ACC112 (cell line): Measurements from ENCODE around the gene PLD2.

ENCODE experiments used
- H2AFZ ChIP-seq: fragments of 200-600 bp; sonication (generic); one replicate; pipeline ENCODE4 v1.6.0; 2017; ENCODE audit warnings: antibody characterized with exemption, low read length; ENCODE audit not compliant: unreplicated experiment
- H3K27ac ChIP-seq: fragments of 200-600 bp; sonication (generic); 2 replicates; pipeline ENCODE4 v1.5.1; 2014; ENCODE audit warnings: low read depth, mild to moderate bottlenecking, antibody characterized with exemption, low read length, moderate library complexity
- H3K27me3 ChIP-seq: fragments of 200-600 bp; sonication (generic); 2 replicates; pipeline ENCODE4 v1.6.1; 2014; ENCODE audit warnings: mild to moderate bottlenecking, antibody characterized with exemption, low read length, moderate library complexity, mixed read lengths; ENCODE audit not compliant: insufficient read depth
- H3K36me3 ChIP-seq: fragments of 200-600 bp; sonication (generic); 2 replicates; pipeline ENCODE4 v1.6.1; 2016; ENCODE audit warnings: mild to moderate bottlenecking, antibody characterized with exemption, low read length, moderate library complexity, mixed read lengths; ENCODE audit not compliant: insufficient read depth
- H3K4me1 ChIP-seq: fragments of 200-600 bp; sonication (generic); one replicate; pipeline ENCODE4 v1.6.1; 2016; ENCODE audit warnings: low read length, mixed read lengths; ENCODE audit not compliant: insufficient read depth, unreplicated experiment, control insufficient read depth
- H3K4me3 ChIP-seq: fragments of 200-600 bp; sonication (generic); 2 replicates; pipeline ENCODE4 v1.5.1; 2014; ENCODE audit warnings: mild to moderate bottlenecking, low read depth, low read length
- H3K79me2 ChIP-seq: fragments of 200-600 bp; sonication (generic); one replicate; pipeline ENCODE4 v1.6.0; 2016; ENCODE audit warnings: low read length; ENCODE audit not compliant: control insufficient read depth, unreplicated experiment, insufficient read depth

The PLD2 gene

GRCh38 chr17:4780325-4780955 lies 26.5 kb upstream of the PLD2 start:
- peaks cover under 1% of the 10 kb centered on the region for H3K4me1 ChIP-seq
- H3K79me2 ChIP-seq = no peaks in the 10 kb centered on the region
- H3K36me3 ChIP-seq = no peaks in the 10 kb centered on the region
- no peak overlapping the region for H3K27ac ChIP-seq
- peaks cover 16% of the 10 kb centered on the region for H3K27me3 ChIP-seq
- H2AFZ ChIP-seq = no peak overlapping the region
- H3K4me3 ChIP-seq = no peak overlapping the region

GRCh38 chr17:4782652-4783051 lies 24.3 kb upstream of the PLD2 start:
- Histone ChIP-seq H3K79me2 (no peaks in the 10 kb centered on the region), H3K27ac (no peak overlapping the region), H3K4me3 (no peak overlapping the region), H3K27me3 (peaks cover 20% of the 10 kb centered on the region), H2AFZ (no peak overlapping the region), H3K36me3 (no peaks in the 10 kb centered on the region), H3K4me1 (peaks cover 17% of the 10 kb centered on the region)

- H3K79me2 ChIP-seq = peaks cover 7% of the 10 kb centered on the region
- peaks cover 13% of the 10 kb centered on the region for H3K27me3 ChIP-seq
- peaks cover 33% of the 10 kb centered on the region for H3K4me1 ChIP-seq
- peak overlapping the region; percentile 48 for H3K4me3 ChIP-seq
- peak overlapping the region; percentile 44 for H2AFZ ChIP-seq
- no peaks in the 10 kb centered on the region for H3K36me3 ChIP-seq
- H3K27ac ChIP-seq = no peak overlapping the region
Observed at GRCh38 chr17:4785311-4786105, 21.4 kb upstream of the PLD2 start.

GRCh38 chr17:4786106-4786511 lies 20.8 kb upstream of the PLD2 start, which contains the start of gene VMO1:
TSS of gene VMO1 (minus strand) at chr17:4786364. CDS start at chr17:4786352, 12 bp downstream.
- H3K4me3 ChIP-seq = peak within 1 kb of the TSS; percentile 48
- peak within 1 kb of the TSS; percentile 44 for H2AFZ ChIP-seq
- H3K27ac ChIP-seq = peak within 1 kb of the TSS; percentile 77; the same call in 1 of the 2 replicates
- peaks cover 7% of the 10 kb centered on the region for H3K79me2 ChIP-seq
- peaks cover 11% of the 10 kb centered on the region for H3K27me3 ChIP-seq
- no peaks in the 10 kb centered on the region for H3K36me3 ChIP-seq
- H3K4me1 ChIP-seq = peaks cover 36% of the 10 kb centered on the region

- Histone ChIP-seq H3K27ac (no peak overlapping the region), H3K36me3 (no peaks in the 10 kb centered on the region), H2AFZ (peak overlapping the region; percentile 44), H3K79me2 (peaks cover 7% of the 10 kb centered on the region), H3K27me3 (peaks cover 11% of the 10 kb centered on the region), H3K4me1 (peaks cover 36% of the 10 kb centered on the region), H3K4me3 (peak overlapping the region; percentile 48)
Observed at GRCh38 chr17:4786516-4786915, 20.4 kb upstream of the PLD2 start.

GRCh38 chr17:4788159-4788806 lies 18.7 kb upstream of the PLD2 start:
- peaks cover 11% of the 10 kb centered on the region for H3K27me3 ChIP-seq

GRCh38 chr17:4788807-4789700 lies 17.9 kb upstream of the PLD2 start, which contains the start of gene GLTPD2:
TSS of gene GLTPD2 (plus strand) at chr17:4788964. CDS start at chr17:4789012, 48 bp downstream.
- Histone ChIP-seq H2AFZ (peak within 1 kb of the TSS; percentile 39), H3K27me3 (peaks cover 7% of the 10 kb centered on the region), H3K79me2 (peaks cover 7% of the 10 kb centered on the region), H3K4me1 (peaks cover 36% of the 10 kb centered on the region), H3K27ac (peak within 1 kb of the TSS; percentile 85), H3K4me3 (peak within 1 kb of the TSS; percentile 98), H3K36me3 (no peaks in the 10 kb centered on the region)

More at GRCh38 chr17:4788159-4788806, 18.7 kb upstream of the PLD2 start:
- Histone ChIP-seq H3K36me3 (no peaks in the 10 kb centered on the region), H3K79me2 (peaks cover 7% of the 10 kb centered on the region), H3K4me3 (peak overlapping the region; percentile 98), H3K27ac (peak overlapping the region; percentile 78), H2AFZ (no peak overlapping the region), H3K4me1 (peaks cover 36% of the 10 kb centered on the region)

GRCh38 chr17:4789701-4789950 lies 17.3 kb upstream of the PLD2 start:
- Histone ChIP-seq H3K4me3 (peak overlapping the region; percentile 98), H3K79me2 (peaks cover 7% of the 10 kb centered on the region), H3K27ac (peak overlapping the region; percentile 85), H3K27me3 (peaks cover 7% of the 10 kb centered on the region), H2AFZ (peak overlapping the region; percentile 39), H3K4me1 (peaks cover 36% of the 10 kb centered on the region), H3K36me3 (no peaks in the 10 kb centered on the region)

GRCh38 chr17:4789951-4790704 lies 16.8 kb upstream of the PLD2 start:
- Histone ChIP-seq H3K27me3 (peaks cover 7% of the 10 kb centered on the region; the same call in 1 of the 2 replicates), H3K27ac (peak overlapping the region; percentile 85), H3K4me3 (peak overlapping the region; percentile 98), H2AFZ (peak overlapping the region; percentile 88), H3K79me2 (peaks cover 7% of the 10 kb centered on the region), H3K4me1 (peaks cover 36% of the 10 kb centered on the region), H3K36me3 (no peaks in the 10 kb centered on the region)
